Right lobe of liver (tissue), 6 donors: ENCODE results near the gene FMN1. TPM values are rescaled to one million over a fixed set of nuclear protein-coding genes. Genes with fewer than 3 reads are reported as not detected.

Source experiments
- ATAC-seq, 4 donors: fragments of 200-7000 bp; cut with Tn5 transposase; one replicate each; pipeline ENCODE4 v1.9.1; 2020; ENCODE audit warnings: mild to moderate bottlenecking in 4 of 4, moderate library complexity in 4 of 4
- DNase-seq, 3 donors: peaks; one replicate each; pipeline ENCODE4 v3.0.0-alpha.2; 2020
- H3K27ac ChIP-seq, 3 donors: fragments of 200-600 bp; one replicate each; pipeline ENCODE4 v1.8.0; 2022
- H3K27me3 ChIP-seq, 2 donors: fragments of 200-600 bp; one replicate each; pipeline ENCODE4 v1.8.0; 2022
- H3K36me3 ChIP-seq, 4 donors: fragments of 200-600 bp; sonication (generic) in 1 of 4; one replicate each; pipeline versions ENCODE4 v1.5.1 to v1.8.0; 2017 to 2022; ENCODE audit warnings: control low read depth in 1 of 4
- H3K4me1 ChIP-seq, 4 donors: fragments of 200-600 bp; sonication (generic) in 1 of 4; one replicate each; pipeline versions ENCODE4 v1.5.1 to v1.8.0; 2017 to 2022; ENCODE audit warnings: control low read depth in 1 of 4
- H3K4me3 ChIP-seq, 3 donors: fragments of 200-600 bp; one replicate each; pipeline ENCODE4 v1.8.0; 2022
- H3K9me3 ChIP-seq, 4 donors: fragments of 200-600 bp; sonication (generic) in 1 of 4; one replicate each; pipeline versions ENCODE4 v1.5.1 to v1.8.0; 2017 to 2022; ENCODE audit warnings: control low read depth in 1 of 4
- CTCF ChIP-seq, 4 donors: fragments of 200-600 bp in 3 of 4; fragments of 450-650 bp in 1 of 4; IDR thresholded peaks; one replicate each; pipeline versions ENCODE4 v1.5.1 to v1.8.0; 2016 to 2022; ENCODE audit warnings: antibody characterized with exemption in 4 of 4, mild to moderate bottlenecking in 2 of 4
- POLR2A ChIP-seq: fragments of 450-650 bp; IDR thresholded peaks from one replicate; pipeline ENCODE4 v1.6.1; 2017; ENCODE audit warnings: antibody characterized with exemption, mild to moderate bottlenecking
- WGBS: methylation state at CpG from one replicate; pipeline ENCODE4 v1.1.6; 2018; ENCODE audit warnings: low coverage, low lambda C conversion rate; ENCODE audit not compliant: insufficient coverage; ENCODE audit errors: missing lambda C conversion rate; 5-methylcytosine and 5-hydroxymethylcytosine counted together
- intact Hi-C, 2 donors: fragments of 100-400 bp; cut with DNase I; formaldehyde crosslinking; loops; one replicate each; pipeline versions ENCODE4 v1.11.2 to v1.14.1; 2022
- total RNA-seq, 6 experiments: library from RNA; depleted of rRNA in 2 of 6; stranded (reverse); fragments of >200 nt in 2 of 6; fragmentation: NEBNext Ultra II Directional in 3 of 6; extraction: Animal tissue kit (Norgen Biotek cat#: 25700) in 3 of 6; gene quantifications; one replicate each; pipeline versions ENCODE4 v1.1.0 to v1.2.4, GENCODE V29; 2016 to 2023
- donor health status: DM: no; HTN: yes; CAD: no.
- donor health status: DM: no; HTN: no; CAD: no.
- donor health status: DM: no; HTN: no; CAD: no.
- donor health status: DM: no; HTN: yes; CAD: no.
- donor health status: DM: no; HTN: yes; CAD: no.

Gene FMN1
- total RNA-seq, 6 experiments from 2014 or later, result 1.1 to 6.8 (median 3.1) TPM

- Histone ChIP-seq H3K27ac (no peak overlapping the region), H3K4me1 (no peaks in the 10 kb centered on the region), H3K9me3 (no peaks in the 10 kb centered on the region), H3K4me3 (no peak overlapping the region), H3K27me3 (no peaks in the 10 kb centered on the region), H3K36me3 (no peaks in the 10 kb centered on the region)
- intact Hi-C loops, result no loop called here
- no peak for DNase-seq
- TF ChIP-seq POLR2A, result no peak
- ATAC-seq, result no peak
- WGBS, result 67% methylated on average over 4 of the region's 4 CpGs
Observed at GRCh38 chr15:32882955-32883354, 311.6 kb downstream of the FMN1 start.

GRCh38 chr15:32881528-32881927 is 313.0 kb downstream of the FMN1 start:
- no peak for DNase-seq
- Histone ChIP-seq H3K4me1 (no peaks in the 10 kb centered on the region), H3K36me3 (no peaks in the 10 kb centered on the region), H3K27me3 (no peaks in the 10 kb centered on the region), H3K4me3 (no peak overlapping the region), H3K27ac (no peak overlapping the region), H3K9me3 (no peaks in the 10 kb centered on the region)
- no peak for ATAC-seq
- TF ChIP-seq POLR2A (no peak), CTCF (IDR thresholded peaks at IDR 0.05) (no peak)
- intact Hi-C loops, result no loop called here
- WGBS, result 56% methylated on average over 1 of the region's 1 CpG

- intact Hi-C loops, result no loop called here
- no peak overlapping the region for H3K4me3 ChIP-seq
- no peaks in the 10 kb centered on the region for H3K4me1 ChIP-seq
- TF ChIP-seq POLR2A (no peak), CTCF (IDR thresholded peaks at IDR 0.05) (no peak)
- no peak overlapping the region for H3K27ac ChIP-seq
- no peaks in the 10 kb centered on the region for H3K36me3 ChIP-seq
- no peaks in the 10 kb centered on the region for H3K9me3 ChIP-seq
- H3K27me3 ChIP-seq, result no peaks in the 10 kb centered on the region
- DNase-seq, result no peak
- no peak for ATAC-seq
Observed at GRCh38 chr15:32880642-32881041, 313.9 kb downstream of the FMN1 start.

GRCh38 chr15:32879980-32880379 is 314.5 kb downstream of the FMN1 start:
- no peak overlapping the region for H3K4me3 ChIP-seq
- H3K9me3 ChIP-seq, result no peaks in the 10 kb centered on the region
- no peak for DNase-seq
- H3K27me3 ChIP-seq, result no peaks in the 10 kb centered on the region
- no peak for ATAC-seq
- no peak overlapping the region for H3K27ac ChIP-seq
- no peaks in the 10 kb centered on the region for H3K36me3 ChIP-seq
- 44% methylated on average over 6 of the region's 6 CpGs for WGBS
- intact Hi-C loops, result no loop called here
- H3K4me1 ChIP-seq, result no peaks in the 10 kb centered on the region
- no peak for TF ChIP-seq CTCF (IDR thresholded peaks at IDR 0.05)
- TF ChIP-seq POLR2A, result no peak

- DNase-seq (no peak), ATAC-seq (no peak)
- no peaks in the 10 kb centered on the region for H3K36me3 ChIP-seq
- TF ChIP-seq POLR2A, result no peak
- TF ChIP-seq CTCF (IDR thresholded peaks at IDR 0.05), result no peak
- intact Hi-C loops, result no loop called here
- H3K4me3 ChIP-seq, result no peak overlapping the region
- WGBS, result 56% methylated on average over 4 of the region's 5 CpGs
- no peak overlapping the region for H3K27ac ChIP-seq
- H3K9me3 ChIP-seq, result no peaks in the 10 kb centered on the region
- peaks cover 0 to 6% (median 0%) of the 10 kb centered on the region in 4 donors for H3K4me1 ChIP-seq
- H3K27me3 ChIP-seq, result no peaks in the 10 kb centered on the region
Observed at GRCh38 chr15:32878869-32879805, 315.4 kb downstream of the FMN1 start.
